Erythroblast (primary cell): ENCODE data around the gene SVEP1.

ENCODE experiments used
- GATA1 ChIP-seq: IDR thresholded peaks from 2 replicates; pipeline ENCODE4 v1.6.1; 2011; ENCODE audit warnings: low read depth, mild to moderate bottlenecking, control low read depth, low read length, moderate library complexity
- POLR2A ChIP-seq: IDR thresholded peaks from 2 replicates; pipeline ENCODE4 v1.6.1; 2011; ENCODE audit warnings: mild to moderate bottlenecking, low read length

DNA sequence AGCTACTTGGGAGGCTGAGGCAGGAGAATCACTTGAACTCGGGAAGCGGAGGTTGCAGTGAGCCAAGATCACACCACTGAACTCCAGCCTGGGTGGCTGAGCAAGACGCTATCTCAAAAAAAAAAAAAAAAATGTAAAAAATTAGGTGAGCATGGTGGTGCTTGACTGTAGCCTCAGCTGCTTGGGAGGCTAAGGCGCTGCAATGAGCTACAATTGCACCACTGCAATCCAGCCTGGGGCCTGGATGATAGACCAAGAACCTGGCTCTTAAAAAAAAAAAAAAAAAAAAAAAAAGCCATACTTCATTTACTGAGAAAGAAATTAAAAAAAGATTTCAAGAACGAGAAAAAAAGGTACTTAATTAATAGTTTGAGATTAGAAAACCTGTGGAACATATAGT lies 62.1 kb downstream of the SVEP1 start:
- TF ChIP-seq POLR2A, result no peak
- no peak for TF ChIP-seq GATA1
